GM12875 (cell line): ENCODE measurements around the gene HAPLN3.

ENCODE experiments used
- H3K4me3 ChIP-seq: one replicate; pipeline ENCODE4 v1.5.1; 2011; ENCODE audit warnings: low read depth, low read length, control low read depth
- CTCF ChIP-seq: IDR thresholded peaks from 2 replicates; pipeline ENCODE4 v1.5.1; 2011; ENCODE audit warnings: low read depth, mild to moderate bottlenecking, control low read depth, inconsistent platforms, low read length, moderate library complexity, borderline replicate concordance; ENCODE audit not compliant: insufficient read depth

HAPLN3 gene

GRCh38 chr15:88913850-88914169 is 18.5 kb upstream of the HAPLN3 start:
- TF ChIP-seq CTCF: no peak
- no peak overlapping the region for H3K4me3 ChIP-seq

GRCh38 chr15:88913017-88913849 is 17.9 kb upstream of the HAPLN3 start, which contains the start of gene MFGE8:
Gene MFGE8 (minus strand): TSS chr15:88913379. CDS start chr15:88913319, 60 bp downstream.
- peak; percentile 4; the same call in 1 of the 2 replicates for TF ChIP-seq CTCF

GRCh38 chr15:88912500-88912921 is 17.2 kb upstream of the HAPLN3 start:
- H3K4me3 ChIP-seq: peak overlapping the region; percentile 56
- no peak for TF ChIP-seq CTCF

More at GRCh38 chr15:88913017-88913849, 17.9 kb upstream of the HAPLN3 start, which contains the start of gene MFGE8:
- peak within 1 kb of the TSS; percentile 56 for H3K4me3 ChIP-seq

GRCh38 chr15:88911766-88912118 is 16.4 kb upstream of the HAPLN3 start:
- H3K4me3 ChIP-seq: no peak overlapping the region
- no peak for TF ChIP-seq CTCF

- no peak for TF ChIP-seq CTCF
- H3K4me3 ChIP-seq: no peak overlapping the region
These were observed 14.8 kb upstream of the HAPLN3 start for GRCh38 chr15:88909956-88910831.

GRCh38 chr15:88908697-88909621 is 13.6 kb upstream of the HAPLN3 start:
- H3K4me3 ChIP-seq: no peak overlapping the region
- no peak for TF ChIP-seq CTCF
